CD4-positive, alpha-beta memory T cell (primary cell): Measurements from ENCODE around the gene PGAM2. TPM values are rescaled to one million over a fixed set of nuclear protein-coding genes. Genes with fewer than 3 reads are reported as not detected.
A peak's percentile ranks its signal among the peaks of the same experiment; 100 is the strongest.

ENCODE experiments used
- CTCF ChIA-PET: fragments of 350-600 bp; sonication (Branson Sonifier 250); formaldehyde crosslinking; loops from one replicate; lab custom pipeline; 2021; ENCODE audit warnings: inconsistent platforms; ENCODE audit not compliant: partially characterized antibody; lab: Charles Lee
- POLR2A ChIA-PET: fragments of 350-600 bp; sonication (Branson Sonifier 250); formaldehyde crosslinking; loops from one replicate; lab custom pipeline; 2021; ENCODE audit not compliant: partially characterized antibody; lab: Charles Lee
- DNase-seq, 5 donors: peaks; one replicate each; pipeline versions ENCODE4 v3.0.0 to v3.0.0-alpha.2; 2020 to 2022; ENCODE audit warnings: mixed read lengths in 1 of 5
- H3K27ac ChIP-seq: one replicate; pipeline ENCODE4 v1.7.0; 2013; ENCODE audit warnings: low read depth, low read length
- H3K27me3 ChIP-seq: 2 replicates; pipeline ENCODE4 v1.7.0; 2013; ENCODE audit warnings: mild to moderate bottlenecking, low read length, moderate library complexity; ENCODE audit not compliant: insufficient read depth
- H3K36me3 ChIP-seq: 2 replicates; pipeline ENCODE4 v1.7.0; 2013; ENCODE audit warnings: mild to moderate bottlenecking, low read length, moderate library complexity; ENCODE audit not compliant: insufficient read depth
- H3K4me1 ChIP-seq: 2 replicates; pipeline ENCODE4 v1.7.0; 2013; ENCODE audit warnings: mild to moderate bottlenecking, low read length, moderate library complexity; ENCODE audit not compliant: insufficient read depth
- H3K4me3 ChIP-seq, 2 donors: one replicate each; pipeline ENCODE4 v1.7.0; 2013; ENCODE audit warnings: low read length in 2 of 2, mild to moderate bottlenecking in 1 of 2
- H3K9me3 ChIP-seq, 2 donors: one replicate each; pipeline ENCODE4 v1.7.0; 2013; ENCODE audit warnings: low read length in 2 of 2, control low read depth in 1 of 2; ENCODE audit not compliant: control insufficient read depth in 1 of 2
- H3K27ac Mint-ChIP-seq, 7 donors: one replicate each; pipeline ENCODE4 v1.8.0; 2020 to 2021; ENCODE audit warnings: mixed read lengths in 7 of 7, mild to moderate bottlenecking in 6 of 7, inconsistent platforms in 3 of 7, moderate library complexity in 3 of 7
- H3K27me3 Mint-ChIP-seq, 2 donors: one replicate each; pipeline ENCODE4 v1.8.0; 2020 to 2021; ENCODE audit warnings: mixed read lengths in 2 of 2
- H3K36me3 Mint-ChIP-seq, 2 donors: one replicate each; pipeline ENCODE4 v1.8.0; 2020 to 2021; ENCODE audit warnings: mixed read lengths in 2 of 2, inconsistent platforms in 1 of 2, mild to moderate bottlenecking in 1 of 2
- H3K4me1 Mint-ChIP-seq, 4 donors: one replicate each; pipeline ENCODE4 v1.8.0; 2020 to 2021; ENCODE audit warnings: mixed read lengths in 4 of 4, mild to moderate bottlenecking in 1 of 4
- H3K4me3 Mint-ChIP-seq, 8 donors: one replicate each; pipeline ENCODE4 v1.8.0; 2020 to 2021; ENCODE audit warnings: mixed read lengths in 8 of 8, mild to moderate bottlenecking in 7 of 8, moderate library complexity in 6 of 8, inconsistent platforms in 3 of 8
- H3K9me3 Mint-ChIP-seq, 8 donors: one replicate each; pipeline ENCODE4 v1.8.0; 2020 to 2021; ENCODE audit warnings: mixed read lengths in 8 of 8, mild to moderate bottlenecking in 5 of 8, inconsistent platforms in 3 of 8, moderate library complexity in 1 of 8
- intact Hi-C: fragments of 100-400 bp; cut with micrococcal nuclease; formaldehyde crosslinking; loops from one replicate; pipeline ENCODE4 v1.15.1; 2023
- polyA plus RNA-seq, 2 donors: library from polyadenylated mRNA; unstranded; fragments of 300-500 nt; fragmentation: Illumina TruSeq; gene quantifications; one replicate each; pipeline ENCODE4 v1.2.3, GENCODE V29; 2021
- total RNA-seq, 2 experiments: library from RNA; stranded (reverse); gene quantifications; one replicate each; pipeline ENCODE4 v1.2.3, GENCODE V29; 2021

PGAM2 gene
- total and polyA plus RNA-seq, 4 experiments from 2014 or later: 1.1 to 1.5 TPM; not detected in 2

DNA sequence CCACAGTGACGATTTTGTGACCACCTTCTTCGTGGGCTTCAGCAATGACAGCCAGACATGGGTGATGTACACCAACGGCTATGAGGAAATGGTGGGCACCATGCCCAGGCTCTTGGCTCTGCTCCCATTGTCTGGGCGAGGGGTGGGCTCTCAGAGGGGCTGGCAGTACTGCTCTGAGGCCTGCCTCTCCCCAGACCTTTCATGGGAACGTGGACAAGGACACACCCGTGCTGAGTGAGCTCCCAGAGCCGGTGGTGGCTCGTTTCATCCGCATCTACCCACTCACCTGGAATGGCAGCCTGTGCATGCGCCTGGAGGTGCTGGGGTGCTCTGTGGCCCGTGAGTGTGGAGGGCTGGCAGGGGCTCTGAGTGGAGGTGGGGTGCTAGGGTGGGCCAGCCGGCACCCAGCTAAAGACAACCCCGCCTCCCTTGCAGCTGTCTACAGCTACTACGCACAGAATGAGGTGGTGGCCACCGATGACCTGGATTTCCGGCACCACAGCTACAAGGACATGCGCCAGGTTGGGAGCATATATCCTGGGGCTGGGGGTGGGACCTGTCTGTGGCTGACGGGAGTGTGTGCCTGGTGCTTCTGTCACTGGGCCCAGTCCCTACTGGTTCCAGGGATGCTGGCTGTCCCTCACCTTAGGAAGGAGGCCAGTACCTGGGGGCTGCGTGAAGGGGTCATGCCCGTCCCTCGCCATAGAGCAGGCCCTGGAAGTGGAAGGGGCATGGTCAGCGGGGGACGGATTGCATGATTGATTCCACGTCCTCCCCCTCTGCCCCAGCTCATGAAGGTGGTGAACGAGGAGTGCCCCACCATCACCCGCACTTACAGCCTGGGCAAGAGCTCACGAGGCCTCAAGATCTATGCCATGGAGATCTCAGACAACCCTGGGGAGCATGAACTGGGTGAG, 45.6 kb upstream of the PGAM2 start:
- peaks cover 0 to under 1% of the 10 kb centered on the region in 2 donors for H3K27me3 Mint-ChIP-seq
- Histone ChIP-seq H3K4me1 (no peaks in the 10 kb centered on the region), H3K27me3 (no peaks in the 10 kb centered on the region), H3K9me3 (no peaks in the 10 kb centered on the region), H3K4me3 (no peak overlapping the region), H3K36me3 (peaks cover 8% of the 10 kb centered on the region), H3K27ac (no peak overlapping the region)
- no peak overlapping the region for H3K4me3 Mint-ChIP-seq
- no peak overlapping the region for H3K27ac Mint-ChIP-seq
- H3K9me3 Mint-ChIP-seq: no peaks in the 10 kb centered on the region
- H3K36me3 Mint-ChIP-seq: peaks cover 0 to 21% of the 10 kb centered on the region in 2 donors
- intact Hi-C loops: no loop called here
- H3K4me1 Mint-ChIP-seq: peaks cover 0 to 4% (median 0%) of the 10 kb centered on the region in 4 donors
- ChIA-PET CTCF (no interaction called here), POLR2A (no interaction called here)
- DNase-seq: no peak

DNA sequence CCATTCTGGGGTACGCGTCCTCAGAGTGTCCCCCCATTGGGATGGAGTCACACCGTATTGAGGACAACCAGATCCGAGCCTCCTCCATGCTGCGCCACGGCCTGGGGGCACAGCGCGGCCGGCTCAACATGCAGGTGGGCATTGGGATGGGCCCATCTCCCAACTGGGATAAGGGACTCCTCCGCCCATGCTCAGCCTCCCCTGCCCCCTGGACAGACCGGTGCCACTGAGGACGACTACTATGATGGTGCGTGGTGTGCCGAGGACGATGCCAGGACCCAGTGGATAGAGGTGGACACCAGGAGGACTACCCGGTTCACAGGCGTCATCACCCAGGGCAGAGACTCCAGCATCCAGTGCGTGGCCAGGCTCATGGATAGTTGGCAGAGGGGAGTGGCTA, 44.6 kb upstream of the PGAM2 start:
- H3K4me1 ChIP-seq: no peaks in the 10 kb centered on the region
- no peak overlapping the region for H3K4me3 Mint-ChIP-seq
- H3K4me1 Mint-ChIP-seq: peaks cover 2 to 14% (median 4%) of the 10 kb centered on the region in 4 donors
- POLR2A ChIA-PET: no interaction called here
- no peak overlapping the region for H3K4me3 ChIP-seq
- H3K9me3 Mint-ChIP-seq: peaks cover 0 to 2% (median 0%) of the 10 kb centered on the region in 8 donors
- peaks cover 0 to 13% of the 10 kb centered on the region in 2 donors for H3K36me3 Mint-ChIP-seq
- H3K36me3 ChIP-seq: peaks cover 2% of the 10 kb centered on the region
- H3K27me3 ChIP-seq: peaks cover 5% of the 10 kb centered on the region
- no peak overlapping the region for H3K27ac ChIP-seq
- intact Hi-C loops: no loop called here
- H3K27ac Mint-ChIP-seq: no peak overlapping the region
- H3K9me3 ChIP-seq: no peaks in the 10 kb centered on the region
- CTCF ChIA-PET: no interaction called here
- DNase-seq: no peak
- H3K27me3 Mint-ChIP-seq: peaks cover 4 to 10% of the 10 kb centered on the region in 2 donors

DNA sequence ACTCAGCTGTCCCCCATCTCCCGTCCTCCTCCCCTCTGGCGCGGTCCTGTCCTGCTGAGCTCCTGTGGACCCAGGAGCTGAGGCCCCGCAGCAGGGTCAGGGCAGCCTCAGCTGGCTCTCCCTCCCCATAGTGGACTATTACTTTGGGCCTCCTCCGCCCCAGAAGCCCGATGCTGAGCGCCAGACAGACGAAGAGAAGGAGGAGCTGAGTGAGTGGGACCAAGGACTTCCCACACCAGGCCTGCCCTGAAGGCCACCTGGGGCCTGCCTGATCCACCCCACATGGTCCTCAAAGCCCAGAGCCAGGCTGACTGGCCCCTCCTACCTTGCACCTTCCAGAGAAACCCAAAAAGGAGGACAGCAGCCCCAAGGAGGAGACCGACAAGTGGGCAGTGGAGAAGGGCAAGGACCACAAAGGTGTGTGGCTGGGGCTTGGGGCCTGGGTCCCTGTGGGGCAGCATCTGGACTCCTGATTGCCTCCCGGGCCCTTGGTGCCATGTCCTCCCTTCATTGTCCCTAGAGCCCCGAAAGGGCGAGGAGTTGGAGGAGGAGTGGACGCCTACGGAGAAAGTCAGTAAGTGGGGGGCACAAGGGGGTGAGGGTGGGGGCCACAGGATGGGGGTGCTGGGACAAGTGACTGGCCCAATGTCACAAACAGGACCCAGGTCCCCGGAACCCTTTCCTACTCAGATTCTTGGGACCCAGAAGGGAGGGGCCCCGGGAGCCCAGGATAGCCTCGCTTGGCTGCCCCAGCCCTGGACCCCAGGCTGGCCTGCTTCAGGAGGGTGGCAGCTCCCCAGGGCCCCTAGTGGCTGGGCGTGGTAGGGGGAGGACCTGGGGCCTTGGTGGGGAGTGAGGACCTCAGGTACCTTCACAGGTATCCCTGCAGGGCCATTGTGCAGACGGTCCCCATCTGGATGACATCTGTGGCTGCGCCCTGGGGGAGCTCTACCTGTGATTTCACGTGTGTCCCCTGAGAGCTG, 43.7 kb upstream of the PGAM2 start:
- peaks cover 5% of the 10 kb centered on the region for H3K4me1 ChIP-seq
- Mint-ChIP-seq H3K9me3 (peaks cover 0 to 2% (median 0%) of the 10 kb centered on the region in 8 donors), H3K4me3 (no peak overlapping the region), H3K36me3 (peaks cover 0 to 7% of the 10 kb centered on the region in 2 donors), H3K27me3 (peaks cover 4 to 10% of the 10 kb centered on the region in 2 donors), H3K27ac (peak overlapping the region in 1 of 7 donors; percentile 30), H3K4me1 (peaks cover 2 to 16% (median 4%) of the 10 kb centered on the region in 4 donors)
- no peak for DNase-seq
- ChIA-PET CTCF (no interaction called here), POLR2A (no interaction called here)
- H3K36me3 ChIP-seq: no peaks in the 10 kb centered on the region
- no peaks in the 10 kb centered on the region for H3K9me3 ChIP-seq
- no peak overlapping the region for H3K27ac ChIP-seq
- peaks cover 7% of the 10 kb centered on the region for H3K27me3 ChIP-seq
- no peak overlapping the region for H3K4me3 ChIP-seq
- intact Hi-C loops: no loop called here

DNA sequence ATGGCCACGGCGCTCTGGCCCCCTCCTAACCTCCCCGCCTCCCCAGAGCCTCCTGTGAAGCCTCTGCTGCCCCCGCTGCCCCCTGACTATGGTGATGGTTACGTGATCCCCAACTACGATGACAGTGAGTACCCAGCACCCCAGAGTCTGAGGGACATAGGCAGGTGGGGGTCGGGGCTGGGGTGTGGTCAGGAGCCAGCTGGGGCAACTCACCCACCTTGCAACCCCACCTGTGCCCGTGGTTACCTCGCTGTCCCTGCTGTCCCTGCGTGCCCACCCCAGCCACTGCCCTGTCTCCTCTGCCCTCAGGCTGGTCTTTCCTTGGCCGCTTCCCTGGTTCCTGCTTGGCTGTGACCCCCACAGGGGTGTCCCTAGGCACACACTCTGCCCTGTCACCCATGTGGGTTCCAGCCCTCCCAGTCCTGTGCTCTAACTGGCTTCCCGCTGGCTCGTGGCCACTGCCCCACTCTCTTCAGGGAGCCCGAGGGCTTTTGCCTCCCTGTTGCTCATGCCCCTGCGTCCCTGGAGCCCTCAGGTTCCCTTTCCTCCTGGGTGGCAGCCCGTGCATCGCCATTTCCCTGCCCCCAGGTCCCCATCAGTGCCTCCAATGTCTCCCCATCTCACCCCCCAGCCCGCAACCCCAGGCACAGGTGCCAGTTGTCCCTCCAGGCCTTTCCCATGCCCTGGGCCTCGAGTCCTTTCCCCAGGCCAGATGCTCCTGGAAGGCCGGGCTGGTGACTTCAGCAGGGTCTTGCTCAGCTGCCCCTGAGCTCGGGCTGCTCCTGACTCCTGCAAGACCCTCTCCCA, 42.8 kb upstream of the PGAM2 start:
- Mint-ChIP-seq H3K4me3 (no peak overlapping the region), H3K27me3 (peaks cover 4 to 13% of the 10 kb centered on the region in 2 donors), H3K36me3 (peaks cover 0 to 1% of the 10 kb centered on the region in 2 donors), H3K4me1 (peaks cover 4 to 21% (median 6%) of the 10 kb centered on the region in 4 donors), H3K27ac (no peak overlapping the region), H3K9me3 (peaks cover 0 to 2% (median 0%) of the 10 kb centered on the region in 8 donors)
- ChIA-PET CTCF (no interaction called here), POLR2A (interaction anchor here (0.5 kb wide), 1 partner anchor 181 kb away, joined by 3 read pairs; no protein-coding TSS in a partner anchor)
- H3K4me3 ChIP-seq: no peak overlapping the region
- H3K27me3 ChIP-seq: peaks cover 7% of the 10 kb centered on the region
- peaks cover 5% of the 10 kb centered on the region for H3K4me1 ChIP-seq
- intact Hi-C loops: no loop called here
- H3K36me3 ChIP-seq: no peaks in the 10 kb centered on the region
- no peaks in the 10 kb centered on the region for H3K9me3 ChIP-seq
- H3K27ac ChIP-seq: no peak overlapping the region
- DNase-seq: no peak

DNA sequence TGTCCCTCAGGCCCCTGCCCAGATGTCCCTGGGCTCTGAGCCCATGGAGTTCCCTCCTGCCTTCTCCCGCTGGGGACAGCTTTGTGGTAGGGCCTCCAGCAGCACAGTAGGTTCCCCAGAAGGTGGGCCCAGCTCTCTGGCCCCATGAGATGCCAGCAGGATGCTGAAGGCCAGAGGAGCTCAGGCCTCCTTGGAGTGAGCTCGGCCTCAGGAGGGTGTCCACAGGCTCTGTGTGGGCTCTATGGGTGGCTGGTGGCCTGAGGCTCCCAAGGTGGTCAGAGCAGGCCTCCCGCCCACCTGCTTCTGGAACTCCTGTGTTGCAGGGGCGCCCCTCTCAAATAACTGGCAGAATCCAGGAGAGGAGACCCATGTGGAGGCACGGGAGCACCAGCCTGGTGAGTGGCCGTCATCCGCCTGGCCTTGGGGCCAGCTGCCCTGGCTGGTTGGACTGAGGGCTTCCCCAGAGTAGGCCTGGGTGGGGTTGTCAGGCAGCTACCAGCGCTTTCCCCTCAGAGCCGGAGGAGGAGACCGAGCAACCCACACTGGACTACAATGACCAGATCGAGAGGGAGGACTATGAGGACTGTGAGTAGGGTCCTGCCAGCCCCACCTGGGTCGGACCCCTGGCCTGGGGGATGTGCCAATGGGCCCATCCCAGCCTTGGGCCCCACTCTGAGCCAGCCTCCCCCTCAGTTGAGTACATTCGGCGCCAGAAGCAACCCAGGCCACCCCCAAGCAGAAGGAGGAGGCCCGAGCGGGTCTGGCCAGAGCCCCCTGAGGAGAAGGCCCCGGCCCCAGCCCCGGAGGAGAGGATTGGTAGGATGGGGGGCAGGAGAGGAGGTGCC, 42.0 kb upstream of the PGAM2 start:
- no peaks in the 10 kb centered on the region for H3K9me3 ChIP-seq
- intact Hi-C loops: no loop called here
- Mint-ChIP-seq H3K36me3 (no peaks in the 10 kb centered on the region), H3K27me3 (peaks cover 7 to 20% of the 10 kb centered on the region in 2 donors), H3K4me1 (peaks cover 4 to 21% (median 7%) of the 10 kb centered on the region in 4 donors), H3K27ac (no peak overlapping the region), H3K9me3 (peaks cover 0 to 2% (median 0%) of the 10 kb centered on the region in 8 donors), H3K4me3 (no peak overlapping the region)
- no peak for DNase-seq
- no peak overlapping the region for H3K4me3 ChIP-seq
- CTCF ChIA-PET: no interaction called here
- no peak overlapping the region for H3K27ac ChIP-seq
- H3K36me3 ChIP-seq: no peaks in the 10 kb centered on the region
- peaks cover 5% of the 10 kb centered on the region for H3K4me1 ChIP-seq
- peaks cover 7% of the 10 kb centered on the region for H3K27me3 ChIP-seq
- POLR2A ChIA-PET: no interaction called here

DNA sequence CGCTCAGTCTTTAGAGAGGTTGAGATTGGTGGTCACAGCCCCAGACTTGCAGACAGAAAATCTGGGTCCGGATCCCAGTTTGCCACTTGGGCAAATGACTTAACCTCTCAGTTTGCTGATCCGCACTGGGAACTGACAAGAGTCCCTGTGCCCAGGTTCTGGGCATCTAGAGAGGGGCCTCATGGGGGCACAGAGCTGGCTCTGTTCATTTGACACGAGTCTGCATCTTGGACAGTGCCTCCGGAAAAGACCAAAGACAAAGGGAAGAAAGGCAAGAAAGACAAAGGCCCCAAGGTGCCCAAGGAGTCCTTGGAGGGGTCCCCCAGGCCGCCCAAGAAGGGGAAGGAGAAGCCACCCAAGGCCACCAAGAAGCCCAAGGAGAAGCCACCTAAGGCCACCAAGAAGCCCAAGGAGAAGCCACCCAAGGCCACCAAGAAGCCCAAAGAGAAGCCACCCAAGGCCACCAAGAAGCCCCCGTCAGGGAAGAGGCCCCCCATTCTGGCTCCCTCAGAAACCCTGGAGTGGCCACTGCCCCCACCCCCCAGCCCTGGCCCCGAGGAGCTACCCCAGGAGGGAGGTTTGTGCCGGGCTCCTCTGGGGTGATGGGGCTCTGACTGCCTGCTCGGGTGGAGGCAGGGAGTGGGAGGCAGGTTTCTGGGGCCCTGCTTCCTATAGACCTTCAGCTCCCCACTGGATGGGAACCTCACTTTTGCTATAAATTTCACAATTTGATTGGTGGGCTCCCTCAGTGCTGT, 41.1 kb upstream of the PGAM2 start:
- Histone ChIP-seq H3K27ac (no peak overlapping the region), H3K36me3 (no peaks in the 10 kb centered on the region), H3K9me3 (no peaks in the 10 kb centered on the region), H3K4me3 (no peak overlapping the region), H3K27me3 (peaks cover 7% of the 10 kb centered on the region), H3K4me1 (peaks cover 5% of the 10 kb centered on the region)
- intact Hi-C loops: no loop called here
- Mint-ChIP-seq H3K27me3 (peaks cover 9 to 22% of the 10 kb centered on the region in 2 donors), H3K4me1 (peaks cover 4 to 21% (median 7%) of the 10 kb centered on the region in 4 donors), H3K36me3 (no peaks in the 10 kb centered on the region), H3K4me3 (no peak overlapping the region), H3K27ac (no peak overlapping the region), H3K9me3 (peaks cover 0 to 2% (median 0%) of the 10 kb centered on the region in 8 donors)
- ChIA-PET POLR2A (no interaction called here), CTCF (no interaction called here)
- no peak for DNase-seq
